OCI-LY7 (cell line): ENCODE measurements around the gene MTMR1. TPM values are rescaled to one million over a fixed set of nuclear protein-coding genes. Genes with fewer than 3 reads are reported as not detected.

ENCODE experiments used
- BruUV-seq: library from RNA; stranded (reverse); fragments of 400-500 nt; replicated peaks from 2 replicates; lab custom pipeline; 2021; lab: Mats Ljungman, UMichigan
- CTCF ChIA-PET: fragments of 300-600 bp; sonication (Branson Sonifier 250); formaldehyde crosslinking; loops from one replicate; lab custom pipeline; 2022; ENCODE audit warnings: antibody characterized with exemption; ENCODE audit not compliant: unreplicated experiment; lab: Charles Lee
- POLR2A ChIA-PET: fragments of 300-600 bp; sonication (Branson Sonifier 250); formaldehyde crosslinking; loops from one replicate; lab custom pipeline; 2022; ENCODE audit warnings: antibody characterized with exemption; lab: Charles Lee
- DNase-seq: peaks from one replicate; pipeline ENCODE4 v3.0.0-alpha.2; 2015; ENCODE audit warnings: low spot score
- H2AFZ ChIP-seq: fragments of 200-600 bp; sonication (generic), shearing (Covaris generic); 2 replicates; pipeline ENCODE4 v1.6.1; 2014; ENCODE audit warnings: mild to moderate bottlenecking, antibody characterized with exemption, low read length, moderate library complexity
- H3K27ac ChIP-seq: fragments of 200-600 bp; sonication (generic); 2 replicates; pipeline ENCODE4 v1.5.1; 2014; ENCODE audit warnings: mixed run types, low read depth, mild to moderate bottlenecking, moderate library complexity, low read length, inconsistent platforms; ENCODE audit not compliant: poor library complexity, severe bottlenecking
- H3K36me3 ChIP-seq: fragments of 200-600 bp; sonication (generic); 2 replicates; pipeline ENCODE4 v1.6.1; 2014; ENCODE audit warnings: mild to moderate bottlenecking, antibody characterized with exemption, low read length, moderate library complexity, mixed read lengths; ENCODE audit not compliant: insufficient read depth
- H3K4me1 ChIP-seq: fragments of 200-600 bp; sonication (generic); 2 replicates; pipeline ENCODE4 v1.5.1; 2014; ENCODE audit warnings: mild to moderate bottlenecking, low read length; ENCODE audit not compliant: insufficient read depth, poor library complexity, severe bottlenecking
- H3K4me2 ChIP-seq: fragments of 200-600 bp; sonication (generic); 2 replicates; pipeline ENCODE4 v1.6.1; 2014; ENCODE audit warnings: mild to moderate bottlenecking, low read length
- H3K4me3 ChIP-seq: fragments of 200-600 bp; sonication (generic); 2 replicates; pipeline ENCODE4 v1.5.1; 2014; ENCODE audit warnings: mild to moderate bottlenecking, low read depth, low read length; ENCODE audit not compliant: poor library complexity, severe bottlenecking
- H3K79me2 ChIP-seq: fragments of 200-600 bp; sonication (generic); 2 replicates; pipeline ENCODE4 v1.6.1; 2016; ENCODE audit warnings: low read depth, mild to moderate bottlenecking, low read length, moderate library complexity, mixed read lengths; ENCODE audit not compliant: insufficient read depth
- H3K9me2 ChIP-seq: fragments of 200-600 bp; sonication (generic); 2 replicates; pipeline ENCODE4 v1.6.1; 2016; ENCODE audit warnings: mild to moderate bottlenecking, low read length, mixed read lengths; ENCODE audit not compliant: insufficient read depth
- H3K9me3 ChIP-seq: fragments of 200-600 bp; sonication (generic); 2 replicates; pipeline ENCODE4 v1.6.1; 2014; ENCODE audit warnings: mild to moderate bottlenecking, mixed run types, low read length, mixed read lengths
- H4K20me1 ChIP-seq: fragments of 200-600 bp; sonication (generic); 2 replicates; pipeline ENCODE4 v1.6.1; 2014; ENCODE audit warnings: mild to moderate bottlenecking, antibody characterized with exemption, low read length, moderate library complexity, mixed read lengths; ENCODE audit not compliant: insufficient read depth
- EZH2phosphoT487 ChIP-seq: fragments of 200-600 bp; sonication (generic); IDR thresholded peaks from 2 replicates; pipeline ENCODE4 v1.6.1; 2018; ENCODE audit warnings: low read depth, borderline replicate concordance, mild to moderate bottlenecking, mixed run types, antibody characterized with exemption, low read length, moderate library complexity, mixed read lengths
- intact Hi-C: fragments of 100-400 bp; cut with micrococcal nuclease; formaldehyde crosslinking; loops from one replicate; pipeline ENCODE4 v1.10.0; 2022; ENCODE audit not compliant: unreplicated experiment
- total RNA-seq, 2 experiments: library from RNA; depleted of rRNA in 1 of 2; stranded (reverse); fragments of >200 nt in 1 of 2; shearing (Covaris generic) in 1 of 2; gene quantifications; 2 replicates each; pipeline ENCODE4 v1.2.3, GENCODE V29; 2014 to 2022
- TF ChIP-seq, protein P1 (sequence below): fragments of 200-600 bp; sonication (generic); conservative IDR thresholded peaks from 2 replicates; pipeline ENCODE4 v1.5.1; 2014; ENCODE audit warnings: mild to moderate bottlenecking, antibody characterized with exemption, low read length, moderate library complexity, mixed read lengths

The MTMR1 gene
- total RNA-seq, 2 experiments from 2014 or later: 49.7 to 57.6 TPM

DNA sequence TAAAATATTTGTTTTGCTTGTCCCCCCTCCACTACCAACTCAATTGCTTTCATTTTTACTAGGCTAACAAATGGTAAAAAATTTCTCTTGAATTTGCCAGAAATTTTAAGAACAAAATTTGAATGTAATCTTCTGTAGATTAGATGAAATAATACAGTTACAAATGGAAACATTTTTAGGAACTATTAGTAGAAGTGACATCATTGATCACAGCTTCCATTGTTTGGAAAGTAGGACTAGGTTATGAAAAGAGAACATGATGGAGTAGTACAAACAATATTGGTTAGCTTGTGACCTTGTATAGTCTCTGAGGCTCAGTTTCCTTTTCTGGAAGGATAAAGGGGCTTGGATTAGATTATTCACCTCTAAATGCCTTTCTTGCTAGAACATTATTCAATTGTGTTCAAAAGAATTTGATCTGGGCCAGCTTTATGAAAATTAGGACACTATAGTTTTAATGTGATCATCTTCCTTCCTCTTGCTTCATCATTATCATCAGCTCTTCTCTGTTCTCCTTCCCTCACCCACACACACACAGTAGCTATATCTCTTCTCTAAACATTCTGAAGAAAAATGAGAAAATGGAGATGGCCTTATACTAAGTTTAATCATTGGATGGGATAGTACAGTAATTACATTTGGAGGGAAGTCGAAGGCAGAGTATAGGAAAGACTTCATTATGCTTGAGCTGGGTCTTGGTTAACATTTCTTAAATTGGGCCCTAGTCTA, 9.9 kb downstream of the MTMR1 start:
- ChIA-PET POLR2A (interaction anchor here (0.5 to 2.9 kb wide), 10 partner anchors 8 to 194 kb away, joined by 3 to 11 read pairs (median 4); partner anchors contain the start of genes MTM1 and MTMR1), CTCF (interaction anchor here (0.6 kb wide), 1 partner anchor 12 kb away, joined by 3 read pairs; no protein-coding TSS in a partner anchor)
- no peak overlapping the region for H2AFZ ChIP-seq
- peaks cover 85% of the 10 kb centered on the region for H3K79me2 ChIP-seq
- H3K27ac ChIP-seq: no peak overlapping the region
- BruUV-seq: no TSS peak
- H3K4me2 ChIP-seq: no peak overlapping the region
- H3K9me2 ChIP-seq: no peaks in the 10 kb centered on the region
- DNase-seq: no peak
- TF ChIP-seq, protein P1, sequence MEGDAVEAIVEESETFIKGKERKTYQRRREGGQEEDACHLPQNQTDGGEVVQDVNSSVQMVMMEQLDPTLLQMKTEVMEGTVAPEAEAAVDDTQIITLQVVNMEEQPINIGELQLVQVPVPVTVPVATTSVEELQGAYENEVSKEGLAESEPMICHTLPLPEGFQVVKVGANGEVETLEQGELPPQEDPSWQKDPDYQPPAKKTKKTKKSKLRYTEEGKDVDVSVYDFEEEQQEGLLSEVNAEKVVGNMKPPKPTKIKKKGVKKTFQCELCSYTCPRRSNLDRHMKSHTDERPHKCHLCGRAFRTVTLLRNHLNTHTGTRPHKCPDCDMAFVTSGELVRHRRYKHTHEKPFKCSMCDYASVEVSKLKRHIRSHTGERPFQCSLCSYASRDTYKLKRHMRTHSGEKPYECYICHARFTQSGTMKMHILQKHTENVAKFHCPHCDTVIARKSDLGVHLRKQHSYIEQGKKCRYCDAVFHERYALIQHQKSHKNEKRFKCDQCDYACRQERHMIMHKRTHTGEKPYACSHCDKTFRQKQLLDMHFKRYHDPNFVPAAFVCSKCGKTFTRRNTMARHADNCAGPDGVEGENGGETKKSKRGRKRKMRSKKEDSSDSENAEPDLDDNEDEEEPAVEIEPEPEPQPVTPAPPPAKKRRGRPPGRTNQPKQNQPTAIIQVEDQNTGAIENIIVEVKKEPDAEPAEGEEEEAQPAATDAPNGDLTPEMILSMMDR: no peak
- no peak for TF ChIP-seq EZH2phosphoT487
- H3K36me3 ChIP-seq: peaks cover 94% of the 10 kb centered on the region
- H3K4me3 ChIP-seq: no peak overlapping the region
- H3K4me1 ChIP-seq: peaks cover 36% of the 10 kb centered on the region
- intact Hi-C loops: no loop called here
- no peaks in the 10 kb centered on the region for H3K9me3 ChIP-seq
- H4K20me1 ChIP-seq: no peaks in the 10 kb centered on the region

DNA sequence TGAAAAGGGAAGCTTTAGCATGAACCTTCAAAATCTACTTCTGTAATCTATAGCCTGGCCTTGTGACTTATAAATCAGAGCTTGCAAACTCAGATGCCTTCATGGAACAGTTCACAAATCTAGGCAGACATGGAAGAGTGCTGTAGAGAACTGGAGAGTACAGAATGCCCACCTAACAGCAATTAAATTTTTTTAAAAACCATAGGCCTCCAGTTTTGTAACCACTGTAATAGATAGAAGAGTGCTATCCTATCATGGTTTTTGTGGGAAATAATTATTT, 10.4 kb downstream of the MTMR1 start:
- H3K4me3 ChIP-seq: no peak overlapping the region
- peaks cover 31% of the 10 kb centered on the region for H3K4me1 ChIP-seq
- no peak overlapping the region for H3K27ac ChIP-seq
- H4K20me1 ChIP-seq: no peaks in the 10 kb centered on the region
- H2AFZ ChIP-seq: no peak overlapping the region
- TF ChIP-seq, protein P1: no peak
- TF ChIP-seq EZH2phosphoT487: no peak
- H3K4me2 ChIP-seq: no peak overlapping the region
- no peaks in the 10 kb centered on the region for H3K9me2 ChIP-seq
- H3K9me3 ChIP-seq: no peaks in the 10 kb centered on the region
- POLR2A ChIA-PET: interaction anchor here (1.1 to 2.9 kb wide), 5 partner anchors 9 to 132 kb away, joined by 3 to 11 read pairs (median 4); partner anchors contain the start of gene MTMR1
- peaks cover 93% of the 10 kb centered on the region for H3K36me3 ChIP-seq
- intact Hi-C loops: no loop called here
- no peak for DNase-seq
- H3K79me2 ChIP-seq: peaks cover 80% of the 10 kb centered on the region
- CTCF ChIA-PET: interaction anchor here (0.6 kb wide), 1 partner anchor 13 kb away, joined by 3 read pairs; no protein-coding TSS in a partner anchor
- BruUV-seq: no TSS peak
